Measurements from ENCODE around the gene CLMN.

CLMN gene

GRCh38 chr14:95301527-95302187 is 18.1 kb downstream of the CLMN start:
- no peak for DNase-seq

GRCh38 chr14:95300697-95301526 is 18.8 kb downstream of the CLMN start:
- DNase-seq = no peak

- no peak for DNase-seq
Measured at GRCh38 chr14:95300002-95300696, 19.6 kb downstream of the CLMN start.

GRCh38 chr14:95299271-95299670 is 20.4 kb downstream of the CLMN start:
- DNase-seq = no peak

GRCh38 chr14:95297832-95298231 is 21.9 kb downstream of the CLMN start:
- DNase-seq = no peak

GRCh38 chr14:95296966-95297365 is 22.7 kb downstream of the CLMN start:
- no peak for DNase-seq

- no peak for DNase-seq
Measured at GRCh38 chr14:95295600-95296376, 23.9 kb downstream of the CLMN start.

- no peak for DNase-seq
Measured at GRCh38 chr14:95294834-95295599, 24.7 kb downstream of the CLMN start.

- no peak for DNase-seq
Measured at GRCh38 chr14:95294320-95294719, 25.4 kb downstream of the CLMN start.

GRCh38 chr14:95293449-95293848 is 26.3 kb downstream of the CLMN start:
- DNase-seq = no peak

- DNase-seq = no peak
Measured at GRCh38 chr14:95292660-95293425, 26.9 kb downstream of the CLMN start.

GRCh38 chr14:95291859-95292542 is 27.7 kb downstream of the CLMN start:
- DNase-seq = peak; percentile 60

- DNase-seq = no peak
Measured at GRCh38 chr14:95290871-95291431, 28.8 kb downstream of the CLMN start.

- DNase-seq = no peak
Measured at GRCh38 chr14:95290021-95290420, 29.7 kb downstream of the CLMN start.

- no peak for DNase-seq
Measured at GRCh38 chr14:95289323-95290010, 30.2 kb downstream of the CLMN start.

GRCh38 chr14:95288672-95289322 is 30.9 kb downstream of the CLMN start:
- no peak for DNase-seq

GRCh38 chr14:95287176-95287754 is 32.4 kb downstream of the CLMN start:
- DNase-seq = no peak

- no peak for DNase-seq
Measured at GRCh38 chr14:95286645-95287044, 33.1 kb downstream of the CLMN start.

GRCh38 chr14:95285566-95285965 is 34.1 kb downstream of the CLMN start:
- no peak for DNase-seq
